Activated CD8-positive, alpha-beta memory T cell treated with anti-CD3 and anti-CD28 coated beads, Interleukin-2, amount 50 U/mL, for 24 hours (primary cell): ENCODE results near the gene ZNF711.
"Not testable (repeated sequence)": the region's sequence is repeated elsewhere in the genome, so short reads cannot be mapped to it uniquely, and the experiment has no call there.

ENCODE experiments used
- DNase-seq: peaks from one replicate; pipeline ENCODE4 v3.0.0-alpha.2; 2020; ENCODE audit errors: extremely low read depth

The ZNF711 gene

GRCh38 chrX:85243761-85244449 is at the start of gene ZNF711, which contains the start of gene SATL1:
ZNF711 (plus strand) TSS chrX:85243991; CDS start chrX:85247573, 3,582 bp downstream.
SATL1 (minus strand) TSS chrX:85243779; CDS start chrX:85108968, 134,811 bp downstream.
- DNase-seq, result no peak

GRCh38 chrX:85196319-85196718 is 47.5 kb upstream of the ZNF711 start:
- no peak for DNase-seq

GRCh38 chrX:85203461-85203970 is 40.3 kb upstream of the ZNF711 start:
- no peak for DNase-seq

- no peak for DNase-seq
These were observed 29.8 kb upstream of the ZNF711 start for GRCh38 chrX:85213792-85214530.

- DNase-seq, result no peak
These were observed 27.8 kb upstream of the ZNF711 start for GRCh38 chrX:85215946-85216345.

- no peak for DNase-seq
These were observed 22.4 kb upstream of the ZNF711 start for GRCh38 chrX:85221361-85221760.

- no peak for DNase-seq
These were observed 20.4 kb upstream of the ZNF711 start for GRCh38 chrX:85223359-85223758.

GRCh38 chrX:85243155-85243554 is 636 bp upstream of the ZNF711 start:
- DNase-seq, result no peak

- no peak for DNase-seq
These were observed 840 bp downstream of the ZNF711 start for GRCh38 chrX:85244450-85245211.

- not testable (repeated sequence) for DNase-seq
These were observed 41.5 kb downstream of the ZNF711 start for GRCh38 chrX:85285286-85285685.

- DNase-seq, result no peak
These were observed 45.4 kb downstream of the ZNF711 start for GRCh38 chrX:85288992-85289723.

- no peak for DNase-seq
These were observed 59.8 kb downstream of the ZNF711 start for GRCh38 chrX:85303544-85303943.

GRCh38 chrX:85309717-85310116 is 65.9 kb downstream of the ZNF711 start:
- DNase-seq, result no peak

GRCh38 chrX:85311348-85311747 is 67.6 kb downstream of the ZNF711 start:
- not testable (repeated sequence) for DNase-seq
